ENCODE measurements around the gene CCBE1. TPM values are rescaled to one million over a fixed set of nuclear protein-coding genes. Genes with fewer than 3 reads are reported as not detected.

CCBE1 gene
- total RNA-seq, 3 donors from 2014 or later (not counting 1 experiment from before 2014, with no cell fraction given): 0.05 TPM; not detected in 2

DNA sequence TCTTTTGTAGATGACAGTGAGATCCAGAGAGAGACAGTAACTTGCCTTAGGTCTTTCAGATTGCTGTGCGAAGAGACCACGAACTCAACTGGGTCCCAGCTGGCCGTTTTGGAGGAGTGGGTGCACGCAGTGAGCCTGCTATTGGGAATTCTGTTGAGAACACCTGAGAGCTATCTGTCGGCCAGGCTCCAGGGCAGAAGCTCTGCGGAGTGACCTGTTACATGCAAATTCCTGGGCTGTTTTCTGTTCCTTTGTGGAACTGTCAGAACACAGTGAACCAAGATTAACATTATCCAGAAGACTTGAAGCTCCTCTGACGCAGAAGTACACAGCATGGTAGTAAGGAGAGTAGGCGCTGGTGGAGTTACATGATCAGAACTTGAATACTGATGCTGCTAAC, 238.6 kb downstream of the CCBE1 start:
- ATAC-seq: no peak
- Histone ChIP-seq H3K4me1 (ENCODE audit: control insufficient read depth, insufficient read depth, low read length) (no peaks in the 10 kb centered on the region), H3K27ac (ENCODE audit: low read length) (no peak overlapping the region), H3K9me3 (ENCODE audit: control insufficient read depth, insufficient read depth, low read length) (no peaks in the 10 kb centered on the region), H3K4me3 (ENCODE audit: low read length) (no peak overlapping the region), H3K36me3 (ENCODE audit: control insufficient read depth, insufficient read depth, low read length) (no peaks in the 10 kb centered on the region), H3K27me3 (ENCODE audit: control insufficient read depth, insufficient read depth, low read length) (no peaks in the 10 kb centered on the region)
- no peaks in the 10 kb centered on the region for H3K4me1 Mint-ChIP-seq
- H3K4me3 Mint-ChIP-seq: no peak overlapping the region
- intact Hi-C loops (cut with micrococcal nuclease): no loop called here
- TF ChIP-seq, protein P1, sequence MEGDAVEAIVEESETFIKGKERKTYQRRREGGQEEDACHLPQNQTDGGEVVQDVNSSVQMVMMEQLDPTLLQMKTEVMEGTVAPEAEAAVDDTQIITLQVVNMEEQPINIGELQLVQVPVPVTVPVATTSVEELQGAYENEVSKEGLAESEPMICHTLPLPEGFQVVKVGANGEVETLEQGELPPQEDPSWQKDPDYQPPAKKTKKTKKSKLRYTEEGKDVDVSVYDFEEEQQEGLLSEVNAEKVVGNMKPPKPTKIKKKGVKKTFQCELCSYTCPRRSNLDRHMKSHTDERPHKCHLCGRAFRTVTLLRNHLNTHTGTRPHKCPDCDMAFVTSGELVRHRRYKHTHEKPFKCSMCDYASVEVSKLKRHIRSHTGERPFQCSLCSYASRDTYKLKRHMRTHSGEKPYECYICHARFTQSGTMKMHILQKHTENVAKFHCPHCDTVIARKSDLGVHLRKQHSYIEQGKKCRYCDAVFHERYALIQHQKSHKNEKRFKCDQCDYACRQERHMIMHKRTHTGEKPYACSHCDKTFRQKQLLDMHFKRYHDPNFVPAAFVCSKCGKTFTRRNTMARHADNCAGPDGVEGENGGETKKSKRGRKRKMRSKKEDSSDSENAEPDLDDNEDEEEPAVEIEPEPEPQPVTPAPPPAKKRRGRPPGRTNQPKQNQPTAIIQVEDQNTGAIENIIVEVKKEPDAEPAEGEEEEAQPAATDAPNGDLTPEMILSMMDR (IDR thresholded peaks at IDR 0.05): no peak
- no peaks in the 10 kb centered on the region for H3K36me3 Mint-ChIP-seq
- H3K9me3 Mint-ChIP-seq: no peaks in the 10 kb centered on the region
- 61% methylated on average over 8 of the region's 8 CpGs for WGBS (ENCODE audit: insufficient coverage)
- H3K27me3 Mint-ChIP-seq (ENCODE audit: low read depth in 2 of 2): peaks cover 0 to 3% of the 10 kb centered on the region in 2 donors
- no peak overlapping the region for H3K27ac Mint-ChIP-seq
- DNase-seq: no peak

DNA sequence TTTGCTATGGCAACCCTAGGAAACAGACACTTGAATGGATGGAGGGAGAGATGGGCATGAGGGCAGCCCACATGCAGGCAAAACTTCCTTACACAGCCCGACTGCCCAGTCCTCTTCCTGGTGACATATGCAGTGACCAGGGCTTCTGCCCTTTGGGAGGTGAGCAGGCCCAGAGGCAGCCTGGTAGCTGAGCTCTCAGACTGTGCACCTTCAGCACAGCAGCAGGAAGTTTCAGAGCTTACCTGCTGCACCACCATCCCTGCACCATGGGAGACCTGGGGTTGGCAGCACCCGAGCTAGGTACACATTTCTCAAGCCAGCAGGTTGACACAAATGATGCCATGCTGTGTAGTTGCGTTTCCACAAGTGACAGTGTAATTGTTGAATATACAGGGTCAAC, 240.6 kb downstream of the CCBE1 start:
- H3K4me1 ChIP-seq (ENCODE audit: control insufficient read depth, insufficient read depth, low read length): no peaks in the 10 kb centered on the region
- DNase-seq (no peak), ATAC-seq (no peak)
- H3K27me3 Mint-ChIP-seq (ENCODE audit: low read depth in 2 of 2): peaks cover 0 to 3% of the 10 kb centered on the region in 2 donors
- H3K4me3 Mint-ChIP-seq: no peak overlapping the region
- TF ChIP-seq, protein P1 (IDR thresholded peaks at IDR 0.05): no peak
- H3K27ac ChIP-seq (ENCODE audit: low read length): no peak overlapping the region
- no peaks in the 10 kb centered on the region for H3K4me1 Mint-ChIP-seq
- H3K4me3 ChIP-seq (ENCODE audit: low read length): no peak overlapping the region
- intact Hi-C loops (cut with micrococcal nuclease): no loop called here
- no peaks in the 10 kb centered on the region for H3K36me3 Mint-ChIP-seq
- H3K9me3 ChIP-seq (ENCODE audit: control insufficient read depth, insufficient read depth, low read length): no peaks in the 10 kb centered on the region
- 64% methylated on average over 3 of the region's 3 CpGs for WGBS (ENCODE audit: insufficient coverage)
- H3K27ac Mint-ChIP-seq: no peak overlapping the region
- H3K36me3 ChIP-seq (ENCODE audit: control insufficient read depth, insufficient read depth, low read length): no peaks in the 10 kb centered on the region
- H3K27me3 ChIP-seq (ENCODE audit: control insufficient read depth, insufficient read depth, low read length): no peaks in the 10 kb centered on the region
- H3K9me3 Mint-ChIP-seq: no peaks in the 10 kb centered on the region

DNA sequence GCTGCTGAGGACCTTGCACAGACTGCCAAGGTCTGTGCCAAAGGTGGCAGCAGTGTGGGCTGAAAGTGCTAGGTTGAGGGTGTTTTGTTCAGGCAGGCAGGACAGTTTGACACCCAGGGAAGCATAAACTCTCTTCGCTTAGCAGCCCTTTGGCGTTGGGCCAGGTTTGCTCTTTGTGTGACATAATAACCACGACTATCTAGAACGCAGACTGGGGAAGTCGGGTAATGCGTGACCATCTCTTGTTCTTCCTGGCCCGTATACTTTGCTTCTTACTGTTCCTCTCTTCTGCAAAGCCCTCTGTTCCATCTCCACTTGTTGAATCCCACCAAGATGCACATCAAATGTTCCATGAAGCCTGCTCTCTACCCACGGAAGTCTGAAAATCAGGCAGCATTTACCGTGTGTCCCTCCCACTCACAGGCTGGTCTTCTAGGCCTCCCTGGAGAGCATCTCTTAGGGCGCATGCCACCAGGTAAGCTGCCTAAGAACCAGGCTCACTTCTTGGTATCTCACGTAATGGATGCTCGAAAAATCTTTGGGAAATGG, 241.4 kb downstream of the CCBE1 start:
- Histone ChIP-seq H3K4me3 (ENCODE audit: low read length) (no peak overlapping the region), H3K4me1 (ENCODE audit: control insufficient read depth, insufficient read depth, low read length) (no peaks in the 10 kb centered on the region), H3K27ac (ENCODE audit: low read length) (no peak overlapping the region), H3K36me3 (ENCODE audit: control insufficient read depth, insufficient read depth, low read length) (no peaks in the 10 kb centered on the region), H3K27me3 (ENCODE audit: control insufficient read depth, insufficient read depth, low read length) (no peaks in the 10 kb centered on the region), H3K9me3 (ENCODE audit: control insufficient read depth, insufficient read depth, low read length) (no peaks in the 10 kb centered on the region)
- intact Hi-C loops (cut with micrococcal nuclease): no loop called here
- H3K4me3 Mint-ChIP-seq: no peak overlapping the region
- H3K27me3 Mint-ChIP-seq (ENCODE audit: low read depth in 2 of 2): peaks cover 0 to 3% of the 10 kb centered on the region in 2 donors
- 67% methylated on average over 12 of the region's 12 CpGs for WGBS (ENCODE audit: insufficient coverage)
- no peaks in the 10 kb centered on the region for H3K4me1 Mint-ChIP-seq
- no peak for DNase-seq
- H3K27ac Mint-ChIP-seq: no peak overlapping the region
- ATAC-seq: no peak
- no peaks in the 10 kb centered on the region for H3K9me3 Mint-ChIP-seq
- TF ChIP-seq, protein P1 (IDR thresholded peaks at IDR 0.05): no peak
- H3K36me3 Mint-ChIP-seq: no peaks in the 10 kb centered on the region

All from natural killer cell (primary cell).